HCT116 (cell line): ENCODE measurements around the gene CLIC4. TPM values are rescaled to one million over a fixed set of nuclear protein-coding genes. Genes with fewer than 3 reads are reported as not detected.

Experiments used
- ATAC-seq: fragments of 200-7000 bp; cut with Tn5 transposase; 2 replicates; pipeline ENCODE4 v1.9.1; 2020; ENCODE audit warnings: mild to moderate bottlenecking, moderate library complexity
- BruUV-seq: library from RNA; stranded (reverse); fragments of 400-500 nt; replicated peaks from 2 replicates; lab custom pipeline; 2021; lab: Mats Ljungman, UMichigan
- CTCF ChIA-PET: fragments of 300-600 bp; sonication (Branson Sonifier 250); formaldehyde crosslinking; loops from one replicate; lab custom pipeline; 2021; ENCODE audit warnings: antibody characterized with exemption; lab: Charles Lee
- POLR2A ChIA-PET: fragments of 300-600, 350-600 bp; sonication (Branson Sonifier 250); formaldehyde crosslinking; loops from one replicate; lab custom pipeline; 2021; ENCODE audit warnings: antibody characterized with exemption; lab: Charles Lee
- RAD21 ChIA-PET, 2 experiments: fragments of 300-600 bp; sonication (Branson Sonifier 250); formaldehyde crosslinking; loops; one replicate each; lab custom pipeline; 2023; ENCODE audit warnings: low total read pairs in 2 of 2; ENCODE audit not compliant: uncharacterized antibody in 2 of 2, unreplicated experiment in 2 of 2, low non-redundant PET in 1 of 2; lab: Charles Lee
- DNase-seq: peaks from one replicate; pipeline ENCODE4 v3.0.0-alpha.2; 2010; ENCODE audit warnings: low read depth, low spot score
- H2AFZ ChIP-seq: fragments of 200-600 bp; shearing (Covaris generic), sonication (generic); 2 replicates; pipeline ENCODE4 v1.6.1; 2017; ENCODE audit warnings: low read depth, mixed run types, mixed read lengths, antibody characterized with exemption, low read length; ENCODE audit not compliant: poor library complexity, severe bottlenecking
- H3K27ac ChIP-seq: 2 replicates; pipeline ENCODE4 v1.5.1; 2012; ENCODE audit warnings: low read depth, low read length
- H3K27me3 ChIP-seq: fragments of 200-600 bp; sonication (generic); 2 replicates; pipeline ENCODE4 v1.6.1; 2016; ENCODE audit warnings: mixed run types, low read length, mixed read lengths; ENCODE audit not compliant: insufficient read depth
- H3K36me3 ChIP-seq, 2 experiments: fragments of 200-500 bp in 1 of 2; fragments of 200-600 bp in 1 of 2; sonication (Bioruptor generic) in 1 of 2; sonication (generic) in 1 of 2; 2 replicates each; pipeline versions ENCODE4 v1.5.1 to v1.6.1; 2014 to 2016; ENCODE audit warnings: low read length in 2 of 2, inconsistent platforms in 1 of 2, mixed read lengths in 1 of 2, mixed run types in 1 of 2; ENCODE audit not compliant: insufficient read depth in 2 of 2, control insufficient read depth in 1 of 2
- H3K4me1 ChIP-seq, 2 experiments: fragments of 200-600 bp in 1 of 2; sonication (generic) in 1 of 2; 2 replicates each; pipeline versions ENCODE4 v1.5.1 to v1.6.1; 2012 to 2017; ENCODE audit warnings: low read length in 2 of 2, inconsistent platforms in 1 of 2, mild to moderate bottlenecking in 1 of 2, mixed read lengths in 1 of 2, mixed run types in 1 of 2, moderate library complexity in 1 of 2; ENCODE audit not compliant: insufficient read depth in 2 of 2, control insufficient read depth in 1 of 2
- H3K4me2 ChIP-seq: fragments of 200-600 bp; sonication (generic); 2 replicates; pipeline ENCODE4 v1.6.1; 2017; ENCODE audit warnings: mixed run types, low read length, mixed read lengths
- H3K4me3 ChIP-seq, 2 experiments: fragments of 200-600 bp in 1 of 2; sonication (generic) in 1 of 2; replicated peaks in 1 of 2; 2 replicates each; pipeline ENCODE4 v1.5.1; 2011 to 2016; ENCODE audit warnings: low read length in 2 of 2, control low read depth in 1 of 2, low read depth in 1 of 2, mild to moderate bottlenecking in 1 of 2, mixed read lengths in 1 of 2, mixed run types in 1 of 2
- H3K79me2 ChIP-seq: fragments of 200-600 bp; sonication (generic); 2 replicates; pipeline ENCODE4 v1.6.1; 2017; ENCODE audit warnings: mild to moderate bottlenecking, mixed run types, low read length, moderate library complexity, mixed read lengths; ENCODE audit not compliant: insufficient read depth
- H3K9ac ChIP-seq: fragments of 200-600 bp; sonication (generic); 2 replicates; pipeline ENCODE4 v1.6.1; 2016; ENCODE audit warnings: low read length, mixed read lengths
- H3K9me2 ChIP-seq: fragments of 200-600 bp; sonication (generic), shearing (Covaris generic); 2 replicates; pipeline ENCODE4 v1.6.1; 2017; ENCODE audit warnings: mixed run types, mild to moderate bottlenecking, moderate library complexity; ENCODE audit not compliant: insufficient read depth
- H3K9me3 ChIP-seq, 2 experiments: fragments of 200-500 bp in 1 of 2; fragments of 200-600 bp in 1 of 2; sonication (Bioruptor generic) in 1 of 2; sonication (generic) in 1 of 2; 2 replicates each; pipeline ENCODE4 v1.6.1; 2014 to 2017; ENCODE audit warnings: low read length in 2 of 2, mixed read lengths in 2 of 2, inconsistent platforms in 1 of 2, low read depth in 1 of 2, mild to moderate bottlenecking in 1 of 2, mixed run types in 1 of 2, moderate library complexity in 1 of 2; ENCODE audit not compliant: control insufficient read depth in 1 of 2, insufficient read depth in 1 of 2
- H4K20me1 ChIP-seq: fragments of 200-600 bp; sonication (generic), shearing (Covaris generic); 2 replicates; pipeline ENCODE4 v1.6.1; 2017; ENCODE audit warnings: mixed run types, mild to moderate bottlenecking, moderate library complexity; ENCODE audit not compliant: insufficient read depth
- CBX3 ChIP-seq: IDR thresholded peaks from 2 replicates; pipeline ENCODE4 v1.6.1; 2012; ENCODE audit warnings: low read depth
- EGR1 ChIP-seq: IDR thresholded peaks from 2 replicates; pipeline ENCODE4 v1.6.1; 2012; ENCODE audit warnings: low read depth
- EZH2 ChIP-seq: fragments of 200-600 bp; sonication (generic); IDR thresholded peaks from 2 replicates; pipeline ENCODE4 v1.6.1; 2017; ENCODE audit warnings: antibody characterized with exemption, mixed run types
- RAD21 ChIP-seq: IDR thresholded peaks from 2 replicates; pipeline ENCODE4 v1.6.1; 2012; ENCODE audit warnings: low read depth, mild to moderate bottlenecking
- SIN3A ChIP-seq: IDR thresholded peaks from 2 replicates; pipeline ENCODE4 v1.6.1; 2012; ENCODE audit warnings: low read depth
- SP1 ChIP-seq: IDR thresholded peaks from 2 replicates; pipeline ENCODE4 v1.6.1; 2012; ENCODE audit warnings: low read depth
- YY1 ChIP-seq: IDR thresholded peaks from 2 replicates; pipeline ENCODE4 v1.6.1; 2011; ENCODE audit warnings: low read length, low read depth, moderate library complexity, mild to moderate bottlenecking; ENCODE audit not compliant: insufficient replicate concordance; ENCODE audit errors: extremely low read depth
- ZNF274 ChIP-seq: fragments of 200-500 bp; sonication (Bioruptor generic); IDR thresholded peaks from 2 replicates; pipeline ENCODE4 v1.6.1; 2014; ENCODE audit warnings: mild to moderate bottlenecking, low read depth, low read length, inconsistent platforms
- intact Hi-C: fragments of 100-400 bp; cut with micrococcal nuclease; formaldehyde crosslinking; loops from 2 replicates; pipeline ENCODE4 v1.10.0; 2022
- total RNA-seq: library from RNA; stranded (reverse); gene quantifications from one replicate; pipeline ENCODE4 v1.2.1, GENCODE V29; 2021; ENCODE audit not compliant: unreplicated experiment
- TF ChIP-seq, protein P1 (sequence below), 3 experiments: fragments of 200-600 bp in 1 of 3; sonication (generic) in 1 of 3; IDR thresholded peaks in 2 of 3; conservative IDR thresholded peaks in 1 of 3; 2 replicates each; pipeline ENCODE4 v1.5.1; 2012 to 2017; ENCODE audit warnings: low read depth in 2 of 3, low read length in 2 of 3, antibody characterized with exemption in 1 of 3, borderline replicate concordance in 1 of 3, control low read depth in 1 of 3, mild to moderate bottlenecking in 1 of 3, mixed read lengths in 1 of 3, mixed run types in 1 of 3, moderate library complexity in 1 of 3; ENCODE audit not compliant: insufficient read depth in 1 of 3
- TF ChIP-seq, protein P2 (sequence below): IDR thresholded peaks from 2 replicates; pipeline ENCODE4 v1.6.1; 2012
- TF ChIP-seq, protein P3 (sequence below): IDR thresholded peaks from 2 replicates; pipeline ENCODE4 v1.6.1; 2011; ENCODE audit warnings: mild to moderate bottlenecking, low read length, moderate library complexity; ENCODE audit not compliant: insufficient replicate concordance; ENCODE audit errors: extremely low read depth

Gene CLIC4
- total RNA-seq, 1 experiment from 2014 or later = 77.2 TPM

DNA sequence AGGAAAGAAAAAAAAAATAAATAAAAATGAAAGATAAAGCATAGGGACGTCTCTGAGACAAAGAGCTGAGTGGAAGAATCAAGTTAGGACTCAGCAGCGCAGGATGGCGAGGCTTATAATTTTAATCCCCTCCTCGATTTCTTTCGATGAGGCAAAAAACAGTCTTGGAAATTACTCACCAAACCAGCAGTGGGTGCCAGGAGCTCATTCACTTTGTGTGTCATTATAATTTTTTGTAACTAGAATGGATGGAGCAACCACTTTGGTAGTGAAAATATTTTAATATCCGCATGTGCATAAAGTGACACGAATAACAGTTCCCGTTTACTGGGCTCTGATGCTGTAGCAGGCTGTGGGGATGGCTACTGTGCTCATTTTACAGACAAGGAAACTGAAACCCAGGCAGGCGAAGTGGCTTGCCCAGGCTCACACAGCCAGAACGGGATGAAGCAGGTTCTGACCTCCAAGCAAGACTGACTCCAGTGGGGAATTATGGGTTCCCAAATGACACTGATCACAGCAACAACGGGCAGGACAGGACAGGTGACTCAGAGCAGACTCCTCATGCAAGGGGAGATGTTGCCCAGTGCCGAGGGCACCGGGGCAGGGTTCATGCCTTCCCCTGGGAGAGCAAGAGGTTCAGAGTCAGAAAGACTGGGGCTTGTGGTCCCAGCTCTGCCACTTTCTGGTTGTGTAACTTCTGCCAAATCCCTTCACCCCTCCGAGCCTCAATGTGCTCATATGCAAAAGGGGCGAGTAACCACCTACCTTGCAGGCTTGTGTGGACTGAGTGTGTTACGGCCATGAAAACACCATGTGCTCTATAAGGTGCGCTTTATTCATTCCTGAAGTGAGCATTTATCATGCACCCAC, 121.2 kb downstream of the CLIC4 start:
- POLR2A ChIA-PET = no interaction called here
- Histone ChIP-seq H4K20me1 (no peaks in the 10 kb centered on the region), H3K9me3 (no peaks in the 10 kb centered on the region), H3K27ac (no peak overlapping the region), H3K4me2 (no peak overlapping the region), H3K36me3 (no peaks in the 10 kb centered on the region), H3K79me2 (no peaks in the 10 kb centered on the region), H3K9ac (no peak overlapping the region), H3K9me2 (no peaks in the 10 kb centered on the region), H3K27me3 (no peaks in the 10 kb centered on the region), H2AFZ (no peak overlapping the region), H3K4me1 (peaks cover 7 to 14% of the 10 kb centered on the region in 2 experiments; a peak in 2 of 4 replicates), H3K4me3 (no peak overlapping the region)
- no TSS peak for BruUV-seq
- RAD21 ChIA-PET = no interaction called here
- CTCF ChIA-PET = no interaction called here
- TF ChIP-seq EZH2 (no peak), RAD21 (no peak), SIN3A (no peak), SP1 (no peak), ZNF274 (no peak), YY1 (no peak), CBX3 (no peak), EGR1 (no peak)
- TF ChIP-seq, protein P1, sequence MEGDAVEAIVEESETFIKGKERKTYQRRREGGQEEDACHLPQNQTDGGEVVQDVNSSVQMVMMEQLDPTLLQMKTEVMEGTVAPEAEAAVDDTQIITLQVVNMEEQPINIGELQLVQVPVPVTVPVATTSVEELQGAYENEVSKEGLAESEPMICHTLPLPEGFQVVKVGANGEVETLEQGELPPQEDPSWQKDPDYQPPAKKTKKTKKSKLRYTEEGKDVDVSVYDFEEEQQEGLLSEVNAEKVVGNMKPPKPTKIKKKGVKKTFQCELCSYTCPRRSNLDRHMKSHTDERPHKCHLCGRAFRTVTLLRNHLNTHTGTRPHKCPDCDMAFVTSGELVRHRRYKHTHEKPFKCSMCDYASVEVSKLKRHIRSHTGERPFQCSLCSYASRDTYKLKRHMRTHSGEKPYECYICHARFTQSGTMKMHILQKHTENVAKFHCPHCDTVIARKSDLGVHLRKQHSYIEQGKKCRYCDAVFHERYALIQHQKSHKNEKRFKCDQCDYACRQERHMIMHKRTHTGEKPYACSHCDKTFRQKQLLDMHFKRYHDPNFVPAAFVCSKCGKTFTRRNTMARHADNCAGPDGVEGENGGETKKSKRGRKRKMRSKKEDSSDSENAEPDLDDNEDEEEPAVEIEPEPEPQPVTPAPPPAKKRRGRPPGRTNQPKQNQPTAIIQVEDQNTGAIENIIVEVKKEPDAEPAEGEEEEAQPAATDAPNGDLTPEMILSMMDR (IDR thresholded peaks at IDR 0.05 in 2 of 3, conservative IDR thresholded peaks at IDR 0.05 in 1 of 3; ENCODE audit: borderline replicate concordance in 1 of 3, insufficient read depth in 1 of 3, low read depth in 2 of 3, low read length in 2 of 3) = no peak
- TF ChIP-seq, protein P2, sequence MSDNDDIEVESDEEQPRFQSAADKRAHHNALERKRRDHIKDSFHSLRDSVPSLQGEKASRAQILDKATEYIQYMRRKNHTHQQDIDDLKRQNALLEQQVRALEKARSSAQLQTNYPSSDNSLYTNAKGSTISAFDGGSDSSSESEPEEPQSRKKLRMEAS = no peak
- TF ChIP-seq, protein P3, sequence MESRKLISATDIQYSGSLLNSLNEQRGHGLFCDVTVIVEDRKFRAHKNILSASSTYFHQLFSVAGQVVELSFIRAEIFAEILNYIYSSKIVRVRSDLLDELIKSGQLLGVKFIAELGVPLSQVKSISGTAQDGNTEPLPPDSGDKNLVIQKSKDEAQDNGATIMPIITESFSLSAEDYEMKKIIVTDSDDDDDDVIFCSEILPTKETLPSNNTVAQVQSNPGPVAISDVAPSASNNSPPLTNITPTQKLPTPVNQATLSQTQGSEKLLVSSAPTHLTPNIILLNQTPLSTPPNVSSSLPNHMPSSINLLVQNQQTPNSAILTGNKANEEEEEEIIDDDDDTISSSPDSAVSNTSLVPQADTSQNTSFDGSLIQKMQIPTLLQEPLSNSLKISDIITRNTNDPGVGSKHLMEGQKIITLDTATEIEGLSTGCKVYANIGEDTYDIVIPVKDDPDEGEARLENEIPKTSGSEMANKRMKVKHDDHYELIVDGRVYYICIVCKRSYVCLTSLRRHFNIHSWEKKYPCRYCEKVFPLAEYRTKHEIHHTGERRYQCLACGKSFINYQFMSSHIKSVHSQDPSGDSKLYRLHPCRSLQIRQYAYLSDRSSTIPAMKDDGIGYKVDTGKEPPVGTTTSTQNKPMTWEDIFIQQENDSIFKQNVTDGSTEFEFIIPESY = no peak
- DNase-seq = no peak
- intact Hi-C loops = no loop called here
- no peak for ATAC-seq
